Parathyroid adenoma (tissue), 2 donors: Measurements from ENCODE around the gene FAM219A.
"Not testable (repeated sequence)": the region's sequence is repeated elsewhere in the genome, so short reads cannot be mapped to it uniquely, and the experiment has no call there.

ENCODE experiments used
- H2AFZ ChIP-seq: fragments of 300-600 bp; sonication (generic); one replicate; pipeline ENCODE4 v1.7.0; 2017; ENCODE audit warnings: antibody characterized with exemption, mild to moderate bottlenecking
- H3K27ac ChIP-seq: fragments of 300-600 bp; sonication (generic); one replicate; pipeline ENCODE4 v1.7.0; 2017
- H3K27me3 ChIP-seq: fragments of 300-600 bp; sonication (generic); one replicate; pipeline ENCODE4 v1.7.0; 2017; ENCODE audit warnings: low read length; ENCODE audit not compliant: control insufficient read depth, insufficient read depth
- H3K36me3 ChIP-seq: fragments of 300-600 bp; sonication (generic); one replicate; pipeline ENCODE4 v1.7.0; 2017; ENCODE audit warnings: low read length; ENCODE audit not compliant: control insufficient read depth, insufficient read depth
- H3K4me1 ChIP-seq: fragments of 300-600 bp; sonication (generic); one replicate; pipeline ENCODE4 v1.7.0; 2017; ENCODE audit warnings: control low read depth
- H3K4me2 ChIP-seq: fragments of 300-600 bp; sonication (generic); one replicate; pipeline ENCODE4 v1.7.0; 2017; ENCODE audit warnings: low read length
- H3K4me3 ChIP-seq: fragments of 300-600 bp; sonication (generic); one replicate; pipeline ENCODE4 v1.7.0; 2017; ENCODE audit warnings: low read depth, low read length
- H3K79me2 ChIP-seq: fragments of 300-600 bp; sonication (generic); one replicate; pipeline ENCODE4 v1.7.0; 2017; ENCODE audit warnings: control low read depth
- H3K9ac ChIP-seq: fragments of 300-600 bp; sonication (generic); one replicate; pipeline ENCODE4 v1.7.0; 2017; ENCODE audit warnings: mild to moderate bottlenecking
- H3K9me3 ChIP-seq: fragments of 300-600 bp; sonication (generic); one replicate; pipeline ENCODE4 v1.7.0; 2017; ENCODE audit warnings: low read length; ENCODE audit not compliant: control insufficient read depth
- CTCF ChIP-seq: fragments of 300-600 bp; sonication (generic); IDR thresholded peaks from one replicate; pipeline ENCODE4 v1.7.0; 2017; ENCODE audit warnings: antibody characterized with exemption, mild to moderate bottlenecking
- donor health status: primary hyperparathyroidism.

FAM219A gene

GRCh38 chr9:34490360-34490759, 32.0 kb upstream of the FAM219A start:
- Histone ChIP-seq H3K27ac (no peak overlapping the region), H2AFZ (no peak overlapping the region), H3K9ac (no peak overlapping the region), H3K4me1 (no peaks in the 10 kb centered on the region), H3K9me3 (no peaks in the 10 kb centered on the region), H3K79me2 (no peaks in the 10 kb centered on the region), H3K4me2 (no peak overlapping the region), H3K36me3 (no peaks in the 10 kb centered on the region), H3K27me3 (no peaks in the 10 kb centered on the region), H3K4me3 (no peak overlapping the region)
- TF ChIP-seq CTCF: no peak

GRCh38 chr9:34486572-34486971, 28.2 kb upstream of the FAM219A start:
- Histone ChIP-seq H3K27me3 (no peaks in the 10 kb centered on the region), H3K4me3 (no peak overlapping the region), H3K9ac (no peak overlapping the region), H3K79me2 (no peaks in the 10 kb centered on the region), H3K9me3 (no peaks in the 10 kb centered on the region), H3K4me2 (no peak overlapping the region), H3K4me1 (no peaks in the 10 kb centered on the region), H2AFZ (no peak overlapping the region), H3K36me3 (no peaks in the 10 kb centered on the region), H3K27ac (no peak overlapping the region)
- TF ChIP-seq CTCF: no peak

- Histone ChIP-seq H3K4me1 (no peaks in the 10 kb centered on the region), H3K79me2 (no peaks in the 10 kb centered on the region), H3K9me3 (no peaks in the 10 kb centered on the region)
Measured at GRCh38 chr9:34485822-34486221, 27.5 kb upstream of the FAM219A start.

GRCh38 chr9:34484678-34485077, 26.3 kb upstream of the FAM219A start:
- Histone ChIP-seq H3K27ac (no peak overlapping the region), H3K27me3 (no peaks in the 10 kb centered on the region), H3K4me1 (no peaks in the 10 kb centered on the region), H3K4me2 (no peak overlapping the region), H3K9me3 (no peaks in the 10 kb centered on the region), H2AFZ (no peak overlapping the region), H3K79me2 (no peaks in the 10 kb centered on the region), H3K36me3 (no peaks in the 10 kb centered on the region), H3K9ac (no peak overlapping the region), H3K4me3 (no peak overlapping the region)
- no peak for TF ChIP-seq CTCF

More at GRCh38 chr9:34485822-34486221, 27.5 kb upstream of the FAM219A start:
- Histone ChIP-seq H3K36me3 (no peaks in the 10 kb centered on the region), H3K27me3 (no peaks in the 10 kb centered on the region), H2AFZ (no peak overlapping the region), H3K4me2 (no peak overlapping the region), H3K27ac (no peak overlapping the region), H3K4me3 (no peak overlapping the region), H3K9ac (no peak overlapping the region)
- no peak for TF ChIP-seq CTCF

GRCh38 chr9:34482746-34483145, 24.4 kb upstream of the FAM219A start:
- not testable (repeated sequence) for H2AFZ ChIP-seq, H3K79me2 ChIP-seq, H3K36me3 ChIP-seq, H3K9ac ChIP-seq, H3K4me2 ChIP-seq, H3K4me1 ChIP-seq, H3K27ac ChIP-seq, H3K9me3 ChIP-seq, H3K27me3 ChIP-seq, H3K4me3 ChIP-seq

- H2AFZ ChIP-seq, H3K79me2 ChIP-seq, H3K36me3 ChIP-seq, H3K4me3 ChIP-seq, H3K27ac ChIP-seq, H3K9ac ChIP-seq, H3K4me2 ChIP-seq, H3K4me1 ChIP-seq, H3K9me3 ChIP-seq, H3K27me3 ChIP-seq: not testable (repeated sequence)
Measured at GRCh38 chr9:34481620-34482019, 23.2 kb upstream of the FAM219A start.
